Neural cell (in vitro differentiated cells): ENCODE results near the gene HSF5. TPM values are rescaled to one million over a fixed set of nuclear protein-coding genes. Genes with fewer than 3 reads are reported as not detected.

ENCODE experiments used
- H2AFZ ChIP-seq: fragments of 200-600, 300-800 bp; sonication (generic), shearing (Covaris generic); 2 replicates; pipeline ENCODE4 v1.6.0; 2014; ENCODE audit warnings: low read depth, mild to moderate bottlenecking, antibody characterized with exemption, low read length, moderate library complexity
- H3F3A ChIP-seq: fragments of 200-600 bp; shearing (Covaris generic); 2 replicates; pipeline ENCODE4 v1.6.1; 2016; ENCODE audit warnings: mild to moderate bottlenecking, moderate library complexity, mixed read lengths, antibody characterized with exemption, low read length; ENCODE audit not compliant: insufficient read depth, poor library complexity, severe bottlenecking
- H3K27ac ChIP-seq: fragments of 200-600, 300-800 bp; sonication (generic), shearing (Covaris generic); 2 replicates; pipeline ENCODE4 v1.5.1; 2014; ENCODE audit warnings: mild to moderate bottlenecking, low read length, moderate library complexity
- H3K27me3 ChIP-seq: fragments of 300-800, 200-600 bp; sonication (generic), shearing (Covaris generic); 2 replicates; pipeline ENCODE4 v1.6.0; 2014; ENCODE audit warnings: mild to moderate bottlenecking, low read depth, low read length, moderate library complexity; ENCODE audit not compliant: insufficient read depth
- H3K36me3 ChIP-seq: fragments of 300-800, 200-600 bp; sonication (generic), shearing (Covaris generic); 2 replicates; pipeline ENCODE4 v1.5.1; 2014; ENCODE audit warnings: mild to moderate bottlenecking, antibody characterized with exemption, low read length, moderate library complexity; ENCODE audit not compliant: insufficient read depth
- H3K4me2 ChIP-seq: fragments of 300-800, 200-600 bp; sonication (generic), shearing (Covaris generic); 2 replicates; pipeline ENCODE4 v1.6.0; 2014; ENCODE audit warnings: mild to moderate bottlenecking, low read length
- H3K4me3 ChIP-seq: fragments of 300-800, 200-600 bp; sonication (generic), shearing (Covaris generic); 2 replicates; pipeline ENCODE4 v1.5.1; 2014; ENCODE audit warnings: mild to moderate bottlenecking, low read length, moderate library complexity
- H3K79me2 ChIP-seq: fragments of 200-600 bp; shearing (Covaris generic); replicated peaks from 2 replicates; pipeline ENCODE4 v1.6.0; 2014; ENCODE audit warnings: mild to moderate bottlenecking, low read length, moderate library complexity; ENCODE audit not compliant: insufficient read depth
- H3K9ac ChIP-seq: fragments of 300-800, 200-600 bp; sonication (generic), shearing (Covaris generic); 2 replicates; pipeline ENCODE4 v1.6.1; 2016; ENCODE audit warnings: mild to moderate bottlenecking, low read length, mixed read lengths
- H3K9me2 ChIP-seq: fragments of 200-600 bp; shearing (Covaris generic); 2 replicates; pipeline ENCODE4 v1.6.1; 2016; ENCODE audit warnings: mild to moderate bottlenecking, low read length, mixed read lengths; ENCODE audit not compliant: insufficient read depth
- H3K9me3 ChIP-seq: fragments of 200-600, 300-800 bp; sonication (generic), shearing (Covaris generic); 2 replicates; pipeline ENCODE4 v1.6.1; 2016; ENCODE audit warnings: mild to moderate bottlenecking, mixed run types, low read length, moderate library complexity, mixed read lengths
- H4K20me1 ChIP-seq: fragments of 200-600 bp; shearing (Covaris generic); 2 replicates; pipeline ENCODE4 v1.6.1; 2016; ENCODE audit warnings: mild to moderate bottlenecking, mixed run types; ENCODE audit not compliant: insufficient read depth
- EP300 ChIP-seq: fragments of 450-650 bp; conservative IDR thresholded peaks from 2 replicates; pipeline ENCODE4 v1.6.1; 2014; ENCODE audit warnings: antibody characterized with exemption, mild to moderate bottlenecking, moderate library complexity; ENCODE audit not compliant: poor library complexity, severe bottlenecking
- EZH2 ChIP-seq: fragments of 200-600, 300-800 bp; shearing (Covaris generic), sonication (generic); IDR thresholded peaks from 2 replicates; pipeline ENCODE4 v1.6.1; 2014; ENCODE audit warnings: antibody characterized with exemption, low read length, borderline replicate concordance, mild to moderate bottlenecking; ENCODE audit not compliant: insufficient read depth, poor library complexity, severe bottlenecking
- MXI1 ChIP-seq: fragments of 450-650 bp; conservative IDR thresholded peaks from 2 replicates; pipeline ENCODE4 v1.6.1; 2014; ENCODE audit warnings: antibody characterized with exemption, mild to moderate bottlenecking; ENCODE audit not compliant: poor library complexity, severe bottlenecking
- POLR2AphosphoS5 ChIP-seq: IDR thresholded peaks from 2 replicates; pipeline ENCODE4 v1.6.1; 2012
- RAD21 ChIP-seq: fragments of 450-650 bp; conservative IDR thresholded peaks from 2 replicates; pipeline ENCODE4 v1.6.1; 2014; ENCODE audit warnings: antibody characterized with exemption, mild to moderate bottlenecking, moderate library complexity
- SMC3 ChIP-seq: fragments of 450-650 bp; conservative IDR thresholded peaks from 2 replicates; pipeline ENCODE4 v1.6.1; 2014; ENCODE audit warnings: antibody characterized with exemption, mild to moderate bottlenecking, moderate library complexity; ENCODE audit not compliant: poor library complexity
- TAF1 ChIP-seq: IDR thresholded peaks from 2 replicates; pipeline ENCODE4 v1.6.1; 2012; ENCODE audit warnings: low read depth
- polyA plus RNA-seq: library from polyadenylated mRNA; depleted of rRNA; stranded (reverse); fragments of >200 nt; gene quantifications from 2 replicates; pipeline ENCODE4 v1.2.3, GENCODE V29; 2014
- TF ChIP-seq, protein P1 (sequence below): fragments of 450-650 bp; IDR thresholded peaks from 2 replicates; pipeline ENCODE4 v1.5.1; 2014; ENCODE audit warnings: antibody characterized with exemption, mild to moderate bottlenecking, moderate library complexity; ENCODE audit not compliant: poor library complexity, severe bottlenecking
- TF ChIP-seq, protein P2 (sequence below): IDR thresholded peaks from 2 replicates; pipeline ENCODE4 v1.6.1; 2012; ENCODE audit warnings: borderline replicate concordance

Gene HSF5
- polyA plus RNA-seq, 1 donor from 2014 or later = 0.21 TPM

DNA sequence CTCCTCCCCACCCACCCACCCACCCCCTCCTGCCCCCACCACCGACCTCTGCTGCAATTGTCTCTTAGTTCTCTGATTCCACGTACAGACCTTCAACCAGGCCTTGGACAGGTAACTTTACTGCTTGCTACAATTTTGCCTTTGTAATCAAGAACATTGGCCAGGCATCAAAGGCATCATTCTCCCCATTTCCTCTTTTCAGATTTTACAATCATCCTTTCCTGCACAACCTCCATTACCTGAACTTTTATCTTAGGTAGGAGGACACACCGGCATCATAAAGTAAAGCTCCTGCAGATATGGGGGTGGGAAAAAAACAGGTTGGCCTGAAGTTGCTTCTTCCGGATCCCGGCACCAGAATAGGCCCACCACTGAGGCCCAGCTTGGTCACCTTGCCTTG, 110.5 kb downstream of the HSF5 start:
- no peak overlapping the region for H3K4me2 ChIP-seq
- H3K9me3 ChIP-seq = no peaks in the 10 kb centered on the region
- H3F3A ChIP-seq = no peaks in the 10 kb centered on the region
- H3K9me2 ChIP-seq = no peaks in the 10 kb centered on the region
- H3K27me3 ChIP-seq = no peaks in the 10 kb centered on the region
- TF ChIP-seq SMC3 = no peak
- TF ChIP-seq, protein P1, sequence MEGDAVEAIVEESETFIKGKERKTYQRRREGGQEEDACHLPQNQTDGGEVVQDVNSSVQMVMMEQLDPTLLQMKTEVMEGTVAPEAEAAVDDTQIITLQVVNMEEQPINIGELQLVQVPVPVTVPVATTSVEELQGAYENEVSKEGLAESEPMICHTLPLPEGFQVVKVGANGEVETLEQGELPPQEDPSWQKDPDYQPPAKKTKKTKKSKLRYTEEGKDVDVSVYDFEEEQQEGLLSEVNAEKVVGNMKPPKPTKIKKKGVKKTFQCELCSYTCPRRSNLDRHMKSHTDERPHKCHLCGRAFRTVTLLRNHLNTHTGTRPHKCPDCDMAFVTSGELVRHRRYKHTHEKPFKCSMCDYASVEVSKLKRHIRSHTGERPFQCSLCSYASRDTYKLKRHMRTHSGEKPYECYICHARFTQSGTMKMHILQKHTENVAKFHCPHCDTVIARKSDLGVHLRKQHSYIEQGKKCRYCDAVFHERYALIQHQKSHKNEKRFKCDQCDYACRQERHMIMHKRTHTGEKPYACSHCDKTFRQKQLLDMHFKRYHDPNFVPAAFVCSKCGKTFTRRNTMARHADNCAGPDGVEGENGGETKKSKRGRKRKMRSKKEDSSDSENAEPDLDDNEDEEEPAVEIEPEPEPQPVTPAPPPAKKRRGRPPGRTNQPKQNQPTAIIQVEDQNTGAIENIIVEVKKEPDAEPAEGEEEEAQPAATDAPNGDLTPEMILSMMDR = no peak
- no peak for TF ChIP-seq TAF1
- TF ChIP-seq, protein P2, sequence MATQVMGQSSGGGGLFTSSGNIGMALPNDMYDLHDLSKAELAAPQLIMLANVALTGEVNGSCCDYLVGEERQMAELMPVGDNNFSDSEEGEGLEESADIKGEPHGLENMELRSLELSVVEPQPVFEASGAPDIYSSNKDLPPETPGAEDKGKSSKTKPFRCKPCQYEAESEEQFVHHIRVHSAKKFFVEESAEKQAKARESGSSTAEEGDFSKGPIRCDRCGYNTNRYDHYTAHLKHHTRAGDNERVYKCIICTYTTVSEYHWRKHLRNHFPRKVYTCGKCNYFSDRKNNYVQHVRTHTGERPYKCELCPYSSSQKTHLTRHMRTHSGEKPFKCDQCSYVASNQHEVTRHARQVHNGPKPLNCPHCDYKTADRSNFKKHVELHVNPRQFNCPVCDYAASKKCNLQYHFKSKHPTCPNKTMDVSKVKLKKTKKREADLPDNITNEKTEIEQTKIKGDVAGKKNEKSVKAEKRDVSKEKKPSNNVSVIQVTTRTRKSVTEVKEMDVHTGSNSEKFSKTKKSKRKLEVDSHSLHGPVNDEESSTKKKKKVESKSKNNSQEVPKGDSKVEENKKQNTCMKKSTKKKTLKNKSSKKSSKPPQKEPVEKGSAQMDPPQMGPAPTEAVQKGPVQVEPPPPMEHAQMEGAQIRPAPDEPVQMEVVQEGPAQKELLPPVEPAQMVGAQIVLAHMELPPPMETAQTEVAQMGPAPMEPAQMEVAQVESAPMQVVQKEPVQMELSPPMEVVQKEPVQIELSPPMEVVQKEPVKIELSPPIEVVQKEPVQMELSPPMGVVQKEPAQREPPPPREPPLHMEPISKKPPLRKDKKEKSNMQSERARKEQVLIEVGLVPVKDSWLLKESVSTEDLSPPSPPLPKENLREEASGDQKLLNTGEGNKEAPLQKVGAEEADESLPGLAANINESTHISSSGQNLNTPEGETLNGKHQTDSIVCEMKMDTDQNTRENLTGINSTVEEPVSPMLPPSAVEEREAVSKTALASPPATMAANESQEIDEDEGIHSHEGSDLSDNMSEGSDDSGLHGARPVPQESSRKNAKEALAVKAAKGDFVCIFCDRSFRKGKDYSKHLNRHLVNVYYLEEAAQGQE = no peak
- TF ChIP-seq RAD21 = no peak
- no peak for TF ChIP-seq POLR2AphosphoS5
- TF ChIP-seq EZH2 = no peak
- no peak for TF ChIP-seq MXI1
- TF ChIP-seq EP300 = no peak
- H3K9ac ChIP-seq = no peak overlapping the region
- no peak overlapping the region for H2AFZ ChIP-seq
- H3K4me3 ChIP-seq = no peak overlapping the region
- H4K20me1 ChIP-seq = no peaks in the 10 kb centered on the region
- H3K79me2 ChIP-seq = no peaks in the 10 kb centered on the region
- H3K27ac ChIP-seq = no peak overlapping the region
- H3K36me3 ChIP-seq = no peaks in the 10 kb centered on the region

DNA sequence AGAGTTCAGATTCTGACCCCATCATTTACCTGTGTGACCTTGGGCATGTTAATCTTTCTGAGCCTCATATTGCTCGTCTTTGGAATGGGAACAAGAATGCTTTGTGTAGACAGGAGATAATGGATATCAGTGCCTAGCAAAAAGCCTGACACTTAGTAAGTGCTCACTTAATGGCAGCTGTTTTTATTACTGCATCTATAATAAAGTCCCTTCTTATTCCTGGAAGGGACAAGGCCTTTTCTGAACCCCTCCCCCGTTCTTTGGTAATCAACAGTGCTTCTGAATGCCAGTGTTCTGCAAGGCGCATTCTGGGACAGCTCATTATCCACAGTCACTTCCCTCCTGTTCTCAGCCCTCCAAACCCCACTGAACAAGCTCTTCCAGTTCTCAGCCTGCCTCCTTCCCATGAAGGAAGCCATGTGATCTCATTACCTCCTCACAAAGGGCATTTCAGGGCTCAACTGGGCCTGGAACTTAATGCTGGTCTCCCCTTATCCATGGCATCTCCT, 111.1 kb downstream of the HSF5 start:
- Histone ChIP-seq H3K4me2 (no peak overlapping the region), H3K27ac (no peak overlapping the region), H3F3A (no peaks in the 10 kb centered on the region), H3K9me2 (no peaks in the 10 kb centered on the region), H3K36me3 (no peaks in the 10 kb centered on the region), H3K27me3 (no peaks in the 10 kb centered on the region), H3K9ac (no peak overlapping the region), H3K9me3 (no peaks in the 10 kb centered on the region), H3K4me3 (no peak overlapping the region), H2AFZ (no peak overlapping the region), H4K20me1 (no peaks in the 10 kb centered on the region), H3K79me2 (no peaks in the 10 kb centered on the region)
- no peak for TF ChIP-seq SMC3
- no peak for TF ChIP-seq EZH2
- TF ChIP-seq POLR2AphosphoS5 = no peak
- TF ChIP-seq MXI1 = no peak
- no peak for TF ChIP-seq RAD21
- TF ChIP-seq, protein P1 = no peak
- no peak for TF ChIP-seq TAF1
- TF ChIP-seq, protein P2 = no peak
- no peak for TF ChIP-seq EP300
